ENCODE data around the gene EYS. TPM values are rescaled to one million over a fixed set of nuclear protein-coding genes. Genes with fewer than 3 reads are reported as not detected.

Gene EYS
- total and polyA plus RNA-seq, 2 of the 13 experiments (the other 11 are each of a cell fraction or from before 2014, with no cell fraction given): 0.04 to 0.07 TPM

- no peak for TF ChIP-seq FIP1L1 (IDR thresholded peaks at IDR 0.05; ENCODE audit: borderline replicate concordance, insufficient read depth, low read depth, low read length)
- TF ChIP-seq, protein P1, sequence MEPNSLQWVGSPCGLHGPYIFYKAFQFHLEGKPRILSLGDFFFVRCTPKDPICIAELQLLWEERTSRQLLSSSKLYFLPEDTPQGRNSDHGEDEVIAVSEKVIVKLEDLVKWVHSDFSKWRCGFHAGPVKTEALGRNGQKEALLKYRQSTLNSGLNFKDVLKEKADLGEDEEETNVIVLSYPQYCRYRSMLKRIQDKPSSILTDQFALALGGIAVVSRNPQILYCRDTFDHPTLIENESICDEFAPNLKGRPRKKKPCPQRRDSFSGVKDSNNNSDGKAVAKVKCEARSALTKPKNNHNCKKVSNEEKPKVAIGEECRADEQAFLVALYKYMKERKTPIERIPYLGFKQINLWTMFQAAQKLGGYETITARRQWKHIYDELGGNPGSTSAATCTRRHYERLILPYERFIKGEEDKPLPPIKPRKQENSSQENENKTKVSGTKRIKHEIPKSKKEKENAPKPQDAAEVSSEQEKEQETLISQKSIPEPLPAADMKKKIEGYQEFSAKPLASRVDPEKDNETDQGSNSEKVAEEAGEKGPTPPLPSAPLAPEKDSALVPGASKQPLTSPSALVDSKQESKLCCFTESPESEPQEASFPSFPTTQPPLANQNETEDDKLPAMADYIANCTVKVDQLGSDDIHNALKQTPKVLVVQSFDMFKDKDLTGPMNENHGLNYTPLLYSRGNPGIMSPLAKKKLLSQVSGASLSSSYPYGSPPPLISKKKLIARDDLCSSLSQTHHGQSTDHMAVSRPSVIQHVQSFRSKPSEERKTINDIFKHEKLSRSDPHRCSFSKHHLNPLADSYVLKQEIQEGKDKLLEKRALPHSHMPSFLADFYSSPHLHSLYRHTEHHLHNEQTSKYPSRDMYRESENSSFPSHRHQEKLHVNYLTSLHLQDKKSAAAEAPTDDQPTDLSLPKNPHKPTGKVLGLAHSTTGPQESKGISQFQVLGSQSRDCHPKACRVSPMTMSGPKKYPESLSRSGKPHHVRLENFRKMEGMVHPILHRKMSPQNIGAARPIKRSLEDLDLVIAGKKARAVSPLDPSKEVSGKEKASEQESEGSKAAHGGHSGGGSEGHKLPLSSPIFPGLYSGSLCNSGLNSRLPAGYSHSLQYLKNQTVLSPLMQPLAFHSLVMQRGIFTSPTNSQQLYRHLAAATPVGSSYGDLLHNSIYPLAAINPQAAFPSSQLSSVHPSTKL (CRISPR knock-in tag; IDR thresholded peaks at IDR 0.05): no peak
- Histone ChIP-seq H3K4me3 (replicated peaks in 1 of 3; ENCODE audit: insufficient read depth in 1 of 3, low read depth in 2 of 3, low read length in 3 of 3) (no peak overlapping the region), H3K27me3 (ENCODE audit: control insufficient read depth in 1 of 2, insufficient read depth in 2 of 2, low read length in 2 of 2) (no peaks in the 10 kb centered on the region), H3K27ac (ENCODE audit: extremely low read length, insufficient read depth, low read length) (no peak overlapping the region), H3K9me3 (ENCODE audit: low read length) (no peaks in the 10 kb centered on the region), H3K79me2 (ENCODE audit: insufficient read depth, low read length) (no peaks in the 10 kb centered on the region), H2AFZ (ENCODE audit: low read length) (no peak overlapping the region), H4K20me1 (ENCODE audit: insufficient read depth, low read length) (no peaks in the 10 kb centered on the region), H3K4me2 (ENCODE audit: low read depth, low read length) (no peak overlapping the region), H3K9ac (ENCODE audit: insufficient read depth, low read depth, low read length) (no peak overlapping the region), H3K4me1 (ENCODE audit: insufficient read depth, low read length) (no peaks in the 10 kb centered on the region), H3K36me3 (replicated peaks in 1 of 2; ENCODE audit: control insufficient read depth in 1 of 2, insufficient read depth in 2 of 2, low read length in 2 of 2) (no peaks in the 10 kb centered on the region)
- FAIRE-seq: no peak
- in situ Hi-C loops (cut with HindIII; ENCODE audit: extremely low pct_ligation_motif_present, low pct_unique_long_range_greater_than_20kb): no loop called here
- no peak for DNase-seq (ENCODE audit: low spot score)
- BruUV-seq (replicated peaks): no TSS peak
- ATAC-seq: no peak
- POLR2A ChIA-PET: no interaction called here
- CTCF ChIA-PET (ENCODE audit: low intra/inter-chr PET ratio, low total read pairs): no interaction called here
- 15% methylated on average over 2 of the region's 2 CpGs for WGBS (ENCODE audit: low lambda C conversion rate)
- intact Hi-C loops (cut with micrococcal nuclease; ENCODE audit: unreplicated experiment): no loop called here
Observed at GRCh38 chr6:64750910-64751309, 956.1 kb downstream of the EYS start.

DNA sequence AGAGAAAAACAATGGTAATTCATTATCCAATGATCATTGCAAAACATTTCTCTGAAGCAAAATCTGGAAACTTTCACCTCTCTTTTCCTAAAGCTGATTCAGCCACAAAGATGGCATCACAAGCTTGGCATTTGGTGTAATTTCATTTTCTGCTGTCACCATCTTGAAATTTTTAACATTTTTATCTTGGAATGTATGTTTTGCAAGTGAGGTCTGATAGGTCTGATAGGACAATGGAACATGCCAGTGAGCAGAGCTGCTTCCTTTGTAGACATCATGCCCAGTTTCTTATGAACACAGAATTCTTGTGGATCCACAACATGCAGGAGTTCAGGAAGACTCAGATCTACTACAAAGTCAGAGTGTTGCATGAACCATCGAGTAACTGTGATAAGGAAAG lies 969.6 kb downstream of the EYS start:
- in situ Hi-C loops (cut with HindIII; ENCODE audit: extremely low pct_ligation_motif_present, low pct_unique_long_range_greater_than_20kb): no loop called here
- TF ChIP-seq RBM39 (IDR thresholded peaks at IDR 0.05; ENCODE audit: low read depth, low read length, poor library complexity, severe bottlenecking) (no peak), ZNF616 (CRISPR knock-in tag; IDR thresholded peaks at IDR 0.05; ENCODE audit: low read depth) (no peak), ZNF207 (IDR thresholded peaks at IDR 0.05; ENCODE audit: borderline replicate concordance) (no peak), PBX3 (CRISPR knock-in tag; IDR thresholded peaks at IDR 0.05; ENCODE audit: borderline replicate concordance) (no peak), NBN (conservative IDR thresholded peaks at IDR 0.05) (no peak), HOXA7 (CRISPR knock-in tag; IDR thresholded peaks at IDR 0.05) (no peak)
- TF ChIP-seq, protein P2, sequence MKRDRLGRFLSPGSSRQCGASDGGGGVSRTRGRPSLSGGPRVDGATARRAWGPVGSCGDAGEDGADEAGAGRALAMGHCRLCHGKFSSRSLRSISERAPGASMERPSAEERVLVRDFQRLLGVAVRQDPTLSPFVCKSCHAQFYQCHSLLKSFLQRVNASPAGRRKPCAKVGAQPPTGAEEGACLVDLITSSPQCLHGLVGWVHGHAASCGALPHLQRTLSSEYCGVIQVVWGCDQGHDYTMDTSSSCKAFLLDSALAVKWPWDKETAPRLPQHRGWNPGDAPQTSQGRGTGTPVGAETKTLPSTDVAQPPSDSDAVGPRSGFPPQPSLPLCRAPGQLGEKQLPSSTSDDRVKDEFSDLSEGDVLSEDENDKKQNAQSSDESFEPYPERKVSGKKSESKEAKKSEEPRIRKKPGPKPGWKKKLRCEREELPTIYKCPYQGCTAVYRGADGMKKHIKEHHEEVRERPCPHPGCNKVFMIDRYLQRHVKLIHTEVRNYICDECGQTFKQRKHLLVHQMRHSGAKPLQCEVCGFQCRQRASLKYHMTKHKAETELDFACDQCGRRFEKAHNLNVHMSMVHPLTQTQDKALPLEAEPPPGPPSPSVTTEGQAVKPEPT (CRISPR knock-in tag; IDR thresholded peaks at IDR 0.05; ENCODE audit: low read depth): no peak

More for the DNA sequence above, 969.6 kb downstream of the EYS start:
- DNase-seq (ENCODE audit: low spot score) (no peak), ATAC-seq (no peak), FAIRE-seq (no peak)
- Histone ChIP-seq H3K9me3 (ENCODE audit: low read length) (no peaks in the 10 kb centered on the region), H3K4me3 (replicated peaks in 1 of 3; ENCODE audit: insufficient read depth in 1 of 3, low read depth in 2 of 3, low read length in 3 of 3) (no peak overlapping the region), H4K20me1 (ENCODE audit: insufficient read depth, low read length) (no peaks in the 10 kb centered on the region), H3K4me1 (ENCODE audit: insufficient read depth, low read length) (no peaks in the 10 kb centered on the region), H3K4me2 (ENCODE audit: low read depth, low read length) (no peak overlapping the region), H3K36me3 (replicated peaks in 1 of 2; ENCODE audit: control insufficient read depth in 1 of 2, insufficient read depth in 2 of 2, low read length in 2 of 2) (no peaks in the 10 kb centered on the region), H3K79me2 (ENCODE audit: insufficient read depth, low read length) (no peaks in the 10 kb centered on the region), H3K27ac (ENCODE audit: extremely low read length, insufficient read depth, low read length) (no peak overlapping the region), H2AFZ (ENCODE audit: low read length) (no peak overlapping the region), H3K27me3 (ENCODE audit: control insufficient read depth in 1 of 2, insufficient read depth in 2 of 2, low read length in 2 of 2) (no peaks in the 10 kb centered on the region), H3K9ac (ENCODE audit: insufficient read depth, low read depth, low read length) (no peak overlapping the region)
- WGBS (ENCODE audit: low lambda C conversion rate): 0% methylated on average over 1 of the region's 1 CpG
- POLR2A ChIA-PET: no interaction called here
- CTCF ChIA-PET (ENCODE audit: low intra/inter-chr PET ratio, low total read pairs): no interaction called here
- intact Hi-C loops (cut with micrococcal nuclease; ENCODE audit: unreplicated experiment): no loop called here
- BruUV-seq (replicated peaks): no TSS peak

Data from HepG2 (cell line).